H1 (cell line): ENCODE results near the gene RBMX. TPM values are rescaled to one million over a fixed set of nuclear protein-coding genes. Genes with fewer than 3 reads are reported as not detected.

Source experiments
- CBX8 ChIP-seq: fragments of 300-800, 300-1000 bp; sonication (generic); IDR thresholded peaks from 2 replicates; pipeline ENCODE4 v1.7.1; 2016; ENCODE audit warnings: low read depth, low read length, borderline replicate concordance
- polyA plus RNA-seq, 7 experiments: library from polyadenylated mRNA; depleted of rRNA in 3 of 7; stranded (reverse) in 5 of 7; unstranded in 2 of 7; fragments of >200 nt in 5 of 7; fragments of 200-250 nt in 2 of 7; gene quantifications; 1 replicate in 5 of 7; 2 replicates in 1 of 7; 4 replicates in 1 of 7; pipeline versions ENCODE4 v1.2.1 to v1.2.3, GENCODE V29; 2011 to 2013; ENCODE audit warnings: missing spikeins in 2 of 7, mixed read lengths in 2 of 7
- total RNA-seq: library from RNA; stranded (reverse); fragmentation: NEBNext Ultra II Directional; extraction: Animal tissue kit (Norgen Biotek cat#: 25700); gene quantifications from 2 replicates; pipeline ENCODE4 v1.2.1, GENCODE V29; 2021
- TF ChIP-seq, protein P1 (sequence below): fragments of 300-600 bp; sonication (generic); IDR thresholded peaks from 2 replicates; pipeline ENCODE4 v1.7.1; 2012; ENCODE audit warnings: low read length, moderate library complexity, mild to moderate bottlenecking, inconsistent platforms; ENCODE audit not compliant: insufficient replicate concordance

RBMX gene
- total and polyA plus RNA-seq, 2 of the 8 experiments (the other 6 are each of a cell fraction or from before 2014, with no cell fraction given): 213 to 476 TPM

- TF ChIP-seq, protein P1, sequence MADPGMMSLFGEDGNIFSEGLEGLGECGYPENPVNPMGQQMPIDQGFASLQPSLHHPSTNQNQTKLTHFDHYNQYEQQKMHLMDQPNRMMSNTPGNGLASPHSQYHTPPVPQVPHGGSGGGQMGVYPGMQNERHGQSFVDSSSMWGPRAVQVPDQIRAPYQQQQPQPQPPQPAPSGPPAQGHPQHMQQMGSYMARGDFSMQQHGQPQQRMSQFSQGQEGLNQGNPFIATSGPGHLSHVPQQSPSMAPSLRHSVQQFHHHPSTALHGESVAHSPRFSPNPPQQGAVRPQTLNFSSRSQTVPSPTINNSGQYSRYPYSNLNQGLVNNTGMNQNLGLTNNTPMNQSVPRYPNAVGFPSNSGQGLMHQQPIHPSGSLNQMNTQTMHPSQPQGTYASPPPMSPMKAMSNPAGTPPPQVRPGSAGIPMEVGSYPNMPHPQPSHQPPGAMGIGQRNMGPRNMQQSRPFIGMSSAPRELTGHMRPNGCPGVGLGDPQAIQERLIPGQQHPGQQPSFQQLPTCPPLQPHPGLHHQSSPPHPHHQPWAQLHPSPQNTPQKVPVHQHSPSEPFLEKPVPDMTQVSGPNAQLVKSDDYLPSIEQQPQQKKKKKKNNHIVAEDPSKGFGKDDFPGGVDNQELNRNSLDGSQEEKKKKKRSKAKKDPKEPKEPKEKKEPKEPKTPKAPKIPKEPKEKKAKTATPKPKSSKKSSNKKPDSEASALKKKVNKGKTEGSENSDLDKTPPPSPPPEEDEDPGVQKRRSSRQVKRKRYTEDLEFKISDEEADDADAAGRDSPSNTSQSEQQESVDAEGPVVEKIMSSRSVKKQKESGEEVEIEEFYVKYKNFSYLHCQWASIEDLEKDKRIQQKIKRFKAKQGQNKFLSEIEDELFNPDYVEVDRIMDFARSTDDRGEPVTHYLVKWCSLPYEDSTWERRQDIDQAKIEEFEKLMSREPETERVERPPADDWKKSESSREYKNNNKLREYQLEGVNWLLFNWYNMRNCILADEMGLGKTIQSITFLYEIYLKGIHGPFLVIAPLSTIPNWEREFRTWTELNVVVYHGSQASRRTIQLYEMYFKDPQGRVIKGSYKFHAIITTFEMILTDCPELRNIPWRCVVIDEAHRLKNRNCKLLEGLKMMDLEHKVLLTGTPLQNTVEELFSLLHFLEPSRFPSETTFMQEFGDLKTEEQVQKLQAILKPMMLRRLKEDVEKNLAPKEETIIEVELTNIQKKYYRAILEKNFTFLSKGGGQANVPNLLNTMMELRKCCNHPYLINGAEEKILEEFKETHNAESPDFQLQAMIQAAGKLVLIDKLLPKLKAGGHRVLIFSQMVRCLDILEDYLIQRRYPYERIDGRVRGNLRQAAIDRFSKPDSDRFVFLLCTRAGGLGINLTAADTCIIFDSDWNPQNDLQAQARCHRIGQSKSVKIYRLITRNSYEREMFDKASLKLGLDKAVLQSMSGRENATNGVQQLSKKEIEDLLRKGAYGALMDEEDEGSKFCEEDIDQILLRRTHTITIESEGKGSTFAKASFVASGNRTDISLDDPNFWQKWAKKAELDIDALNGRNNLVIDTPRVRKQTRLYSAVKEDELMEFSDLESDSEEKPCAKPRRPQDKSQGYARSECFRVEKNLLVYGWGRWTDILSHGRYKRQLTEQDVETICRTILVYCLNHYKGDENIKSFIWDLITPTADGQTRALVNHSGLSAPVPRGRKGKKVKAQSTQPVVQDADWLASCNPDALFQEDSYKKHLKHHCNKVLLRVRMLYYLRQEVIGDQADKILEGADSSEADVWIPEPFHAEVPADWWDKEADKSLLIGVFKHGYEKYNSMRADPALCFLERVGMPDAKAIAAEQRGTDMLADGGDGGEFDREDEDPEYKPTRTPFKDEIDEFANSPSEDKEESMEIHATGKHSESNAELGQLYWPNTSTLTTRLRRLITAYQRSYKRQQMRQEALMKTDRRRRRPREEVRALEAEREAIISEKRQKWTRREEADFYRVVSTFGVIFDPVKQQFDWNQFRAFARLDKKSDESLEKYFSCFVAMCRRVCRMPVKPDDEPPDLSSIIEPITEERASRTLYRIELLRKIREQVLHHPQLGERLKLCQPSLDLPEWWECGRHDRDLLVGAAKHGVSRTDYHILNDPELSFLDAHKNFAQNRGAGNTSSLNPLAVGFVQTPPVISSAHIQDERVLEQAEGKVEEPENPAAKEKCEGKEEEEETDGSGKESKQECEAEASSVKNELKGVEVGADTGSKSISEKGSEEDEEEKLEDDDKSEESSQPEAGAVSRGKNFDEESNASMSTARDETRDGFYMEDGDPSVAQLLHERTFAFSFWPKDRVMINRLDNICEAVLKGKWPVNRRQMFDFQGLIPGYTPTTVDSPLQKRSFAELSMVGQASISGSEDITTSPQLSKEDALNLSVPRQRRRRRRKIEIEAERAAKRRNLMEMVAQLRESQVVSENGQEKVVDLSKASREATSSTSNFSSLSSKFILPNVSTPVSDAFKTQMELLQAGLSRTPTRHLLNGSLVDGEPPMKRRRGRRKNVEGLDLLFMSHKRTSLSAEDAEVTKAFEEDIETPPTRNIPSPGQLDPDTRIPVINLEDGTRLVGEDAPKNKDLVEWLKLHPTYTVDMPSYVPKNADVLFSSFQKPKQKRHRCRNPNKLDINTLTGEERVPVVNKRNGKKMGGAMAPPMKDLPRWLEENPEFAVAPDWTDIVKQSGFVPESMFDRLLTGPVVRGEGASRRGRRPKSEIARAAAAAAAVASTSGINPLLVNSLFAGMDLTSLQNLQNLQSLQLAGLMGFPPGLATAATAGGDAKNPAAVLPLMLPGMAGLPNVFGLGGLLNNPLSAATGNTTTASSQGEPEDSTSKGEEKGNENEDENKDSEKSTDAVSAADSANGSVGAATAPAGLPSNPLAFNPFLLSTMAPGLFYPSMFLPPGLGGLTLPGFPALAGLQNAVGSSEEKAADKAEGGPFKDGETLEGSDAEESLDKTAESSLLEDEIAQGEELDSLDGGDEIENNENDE: no peak
- no peak for TF ChIP-seq CBX8
- TF ChIP-seq, all 59 proteins: peak for 0
Observed at GRCh38 chrX:136835761-136836160, 44.8 kb downstream of the RBMX start (continued).
